ENCODE data around the gene RASSF5. TPM values are rescaled to one million over a fixed set of nuclear protein-coding genes. Genes with fewer than 3 reads are reported as not detected.

The RASSF5 gene
- total and polyA plus RNA-seq, 2 donors (not counting 1 experiment from before 2014, with no cell fraction given) = 69.7 to 146 TPM

DNA sequence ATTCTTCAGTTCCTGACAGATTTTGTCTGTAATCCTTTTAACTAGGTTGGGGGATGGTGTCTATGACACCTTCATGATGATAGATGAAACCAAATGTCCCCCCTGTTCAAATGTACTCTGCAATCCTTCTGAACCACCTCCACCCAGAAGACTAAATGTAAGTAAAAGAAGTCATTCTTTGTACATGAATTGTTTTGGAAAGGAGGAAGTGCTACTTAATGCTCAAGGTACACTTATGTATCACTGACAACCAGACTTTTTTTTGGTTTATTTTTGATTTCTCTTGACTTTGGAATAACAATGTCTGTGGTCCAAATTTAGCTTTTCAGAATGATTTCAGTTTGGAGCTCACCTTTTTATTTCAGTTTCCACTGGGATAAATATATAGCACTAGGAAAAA lies 130.3 kb downstream of the RASSF5 start:
- H3K27ac ChIP-seq (ENCODE audit: low read length in 2 of 2) = no peak overlapping the region
- intact Hi-C loops (cut with micrococcal nuclease) = loop anchor here (10.0 kb wide), 2 partner anchors 167 to 417 kb away; partner anchors contain the start of genes PFKFB2 and YOD1
- DNase-seq = peak; percentile 20
- no peak for ATAC-seq (ENCODE audit: low read depth)
- H3K4me2 ChIP-seq (replicated peaks; ENCODE audit: low read depth, low read length, poor library complexity, severe bottlenecking) = no peak overlapping the region
- CTCF ChIA-PET = interaction anchor here (6.3 to 13.1 kb wide), 3 partner anchors 25 to 344 kb away, joined by 37 to 217 read pairs (median 215); no protein-coding TSS in a partner anchor
- no peaks in the 10 kb centered on the region for H4K20me1 ChIP-seq (ENCODE audit: control insufficient read depth, insufficient read depth, low read length, poor library complexity, severe bottlenecking)
- H3K4me1 Mint-ChIP-seq = peaks cover 26% of the 10 kb centered on the region
- H2AFZ ChIP-seq (ENCODE audit: insufficient read depth, low read depth, low read length, poor library complexity, severe bottlenecking) = no peak overlapping the region
- H3K27me3 Mint-ChIP-seq = peaks cover 4% of the 10 kb centered on the region
- H3K4me1 ChIP-seq (ENCODE audit: control insufficient read depth in 2 of 2, insufficient read depth in 2 of 2, low read length in 2 of 2) = peaks cover 17 to 22% of the 10 kb centered on the region in 2 donors
- TF ChIP-seq EZH2 (IDR thresholded peaks at IDR 0.05; ENCODE audit: borderline replicate concordance, insufficient read depth, low read depth, low read length, poor library complexity, severe bottlenecking) = no peak
- TF ChIP-seq, protein P1, sequence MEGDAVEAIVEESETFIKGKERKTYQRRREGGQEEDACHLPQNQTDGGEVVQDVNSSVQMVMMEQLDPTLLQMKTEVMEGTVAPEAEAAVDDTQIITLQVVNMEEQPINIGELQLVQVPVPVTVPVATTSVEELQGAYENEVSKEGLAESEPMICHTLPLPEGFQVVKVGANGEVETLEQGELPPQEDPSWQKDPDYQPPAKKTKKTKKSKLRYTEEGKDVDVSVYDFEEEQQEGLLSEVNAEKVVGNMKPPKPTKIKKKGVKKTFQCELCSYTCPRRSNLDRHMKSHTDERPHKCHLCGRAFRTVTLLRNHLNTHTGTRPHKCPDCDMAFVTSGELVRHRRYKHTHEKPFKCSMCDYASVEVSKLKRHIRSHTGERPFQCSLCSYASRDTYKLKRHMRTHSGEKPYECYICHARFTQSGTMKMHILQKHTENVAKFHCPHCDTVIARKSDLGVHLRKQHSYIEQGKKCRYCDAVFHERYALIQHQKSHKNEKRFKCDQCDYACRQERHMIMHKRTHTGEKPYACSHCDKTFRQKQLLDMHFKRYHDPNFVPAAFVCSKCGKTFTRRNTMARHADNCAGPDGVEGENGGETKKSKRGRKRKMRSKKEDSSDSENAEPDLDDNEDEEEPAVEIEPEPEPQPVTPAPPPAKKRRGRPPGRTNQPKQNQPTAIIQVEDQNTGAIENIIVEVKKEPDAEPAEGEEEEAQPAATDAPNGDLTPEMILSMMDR (IDR thresholded peaks at IDR 0.05) = no peak
- no peak overlapping the region for H3K27ac Mint-ChIP-seq
- no peaks in the 10 kb centered on the region for H3K9me3 Mint-ChIP-seq (ENCODE audit: insufficient read depth)
- no peaks in the 10 kb centered on the region for H3K36me3 ChIP-seq (replicated peaks in 1 of 2; ENCODE audit: control extremely low read depth in 1 of 2, control insufficient read depth in 1 of 2, extremely low read depth in 1 of 2, insufficient read depth in 2 of 2, low read length in 1 of 2)
- no peaks in the 10 kb centered on the region for H3K9me3 ChIP-seq (ENCODE audit: control extremely low read depth in 1 of 3, control insufficient read depth in 2 of 3, insufficient read depth in 1 of 3, low read length in 2 of 3)
- H3K27me3 ChIP-seq (replicated peaks in 1 of 4; ENCODE audit: control extremely low read depth in 1 of 4, control insufficient read depth in 3 of 4, insufficient read depth in 4 of 4, low read length in 3 of 4) = peaks cover 0 to 11% (median 5%) of the 10 kb centered on the region in 4 experiments
- H3K4me3 ChIP-seq (ENCODE audit: control extremely low read depth in 1 of 5, extremely low read depth in 1 of 5, insufficient read depth in 1 of 5, low read depth in 2 of 5, low read length in 4 of 5) = no peak overlapping the region
- POLR2A ChIA-PET = interaction anchor here (0.7 kb wide), 1 partner anchor 47 kb away, joined by 5 read pairs; no protein-coding TSS in a partner anchor
- H3K79me2 ChIP-seq (ENCODE audit: control insufficient read depth, insufficient read depth, low read length) = no peaks in the 10 kb centered on the region
- no peak overlapping the region for H3K4me3 Mint-ChIP-seq
- no peak overlapping the region for H3K9ac ChIP-seq (ENCODE audit: low read length)

Small RNAs within 50 kb of the gene (small RNA-seq; reads per million reads assigned to genes)
- gene MIR6769B (ENCODE audit: insufficient read length, low read depth, low replicate concordance) = not detected

Other genes with a start within 250 kb of the RASSF5 start
- 40.5 and 40.8 TPM in 2 replicates for gene IKBKE, start 37.1 kb upstream of the RASSF5 start, total RNA-seq
- gene IKBKE, start 37.1 kb upstream of the RASSF5 start, polyA plus RNA-seq = 36.1 and 55.4 TPM in 2 replicates
- gene EIF2D, start 104.9 kb downstream of the RASSF5 start, total RNA-seq = 60.6 and 62.2 TPM in 2 replicates
- gene EIF2D, start 104.9 kb downstream of the RASSF5 start, polyA plus RNA-seq = 50.7 and 64.9 TPM in 2 replicates
- gene DYRK3, start 128.0 kb downstream of the RASSF5 start, total RNA-seq = 0.30 and 0.80 TPM in 2 replicates
- 0.25 TPM in 1 of 2 replicates, not detected in the other for gene DYRK3, start 128.0 kb downstream of the RASSF5 start, polyA plus RNA-seq
- gene MAPKAPK2, start 177.4 kb downstream of the RASSF5 start, total RNA-seq = 85.8 and 91.1 TPM in 2 replicates
- gene MAPKAPK2, start 177.4 kb downstream of the RASSF5 start, polyA plus RNA-seq = 60.3 and 113 TPM in 2 replicates

All from B cell (primary cell).